GF-D8 (cell line): ENCODE data around the gene FNBP1L.
"Not testable (repeated sequence)": the region's sequence is repeated elsewhere in the genome, so short reads cannot be mapped to it uniquely, and the experiment has no call there.

ENCODE experiments used
- DNase-seq: peaks from one replicate; lab custom pipeline; 2025; lab: John Stamatoyannopoulos, UW

The FNBP1L gene

GRCh38 chr1:93443454-93443853 is 4.5 kb upstream of the FNBP1L start:
- no peak for DNase-seq

GRCh38 chr1:93446837-93447451 is 974 bp upstream of the FNBP1L start:
- DNase-seq, result no peak

- no peak for DNase-seq
Measured at GRCh38 chr1:93448292-93448982, 519 bp downstream of the FNBP1L start.

- DNase-seq, result no peak
Measured at GRCh38 chr1:93448983-93449804, 1.3 kb downstream of the FNBP1L start.

DNA sequence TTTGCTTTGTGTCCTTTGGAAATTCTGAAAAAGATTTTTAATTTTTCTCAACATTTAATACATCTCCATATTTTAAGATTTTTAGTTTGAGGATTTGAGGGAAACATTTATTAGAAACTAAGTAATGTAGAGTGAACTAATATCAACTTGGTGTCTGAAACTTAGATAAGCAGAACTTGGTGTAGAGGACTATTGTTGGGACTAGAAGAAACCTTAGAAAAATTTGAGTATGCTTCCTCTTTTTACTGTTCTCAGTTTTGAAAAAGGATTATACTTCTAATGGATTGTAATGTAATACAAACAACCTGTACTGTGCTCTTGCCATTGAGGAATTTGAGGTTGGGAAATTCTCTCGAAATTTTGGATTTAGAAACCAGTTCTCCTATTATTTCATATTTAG is 2.4 kb downstream of the FNBP1L start:
- no peak for DNase-seq

- no peak for DNase-seq
Measured at GRCh38 chr1:93453911-93454310, 6.0 kb downstream of the FNBP1L start.

GRCh38 chr1:93459126-93459525 is 11.2 kb downstream of the FNBP1L start:
- DNase-seq, result no peak

- DNase-seq, result no peak
Measured at GRCh38 chr1:93461236-93461635, 13.3 kb downstream of the FNBP1L start.

- DNase-seq, result no peak
Measured at GRCh38 chr1:93463960-93464359, 16.0 kb downstream of the FNBP1L start.

- DNase-seq, result not testable (repeated sequence)
Measured at GRCh38 chr1:93465371-93466082, 17.6 kb downstream of the FNBP1L start.

DNA sequence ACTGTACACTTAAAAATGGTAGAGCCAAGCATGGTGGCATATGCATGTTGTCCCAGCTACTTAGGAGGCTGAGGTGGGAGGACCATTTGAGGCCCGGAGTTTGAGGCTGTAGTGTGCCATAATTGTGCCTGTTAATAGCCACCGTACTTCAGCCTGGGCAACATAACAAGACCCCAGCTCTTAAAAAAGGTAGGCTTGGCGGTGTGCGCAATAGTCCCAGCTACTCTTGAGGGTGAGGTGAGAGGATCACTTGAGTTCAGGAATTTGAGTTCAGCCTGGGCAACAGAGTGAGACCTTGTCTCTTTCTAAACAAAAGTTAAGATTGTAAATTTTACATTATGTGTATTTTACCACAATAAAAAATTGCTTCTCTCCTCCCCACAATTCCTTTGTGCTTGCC is 19.7 kb downstream of the FNBP1L start:
- no peak for DNase-seq

DNA sequence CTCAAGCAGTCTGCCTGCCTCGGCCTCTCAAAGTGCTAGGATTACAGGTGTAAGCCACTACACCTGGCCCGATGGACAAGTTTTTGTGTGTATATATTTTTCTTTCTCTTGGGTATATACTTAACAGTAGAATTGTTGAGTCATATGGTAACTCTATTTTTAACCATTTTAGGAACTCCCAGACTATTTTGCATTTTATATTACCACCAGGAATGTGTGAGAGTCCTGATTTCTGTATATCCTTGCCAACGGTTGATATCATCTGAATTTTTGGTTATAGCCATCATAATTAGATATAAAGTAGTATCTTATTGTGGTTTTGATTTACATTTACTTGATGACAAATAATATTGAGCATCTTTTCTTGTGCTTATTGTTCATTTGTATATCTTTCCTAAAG is 20.7 kb downstream of the FNBP1L start:
- no peak for DNase-seq

GRCh38 chr1:93469223-93469622 is 21.3 kb downstream of the FNBP1L start:
- not testable (repeated sequence) for DNase-seq

GRCh38 chr1:93471284-93471683 is 23.4 kb downstream of the FNBP1L start:
- DNase-seq, result no peak

DNA sequence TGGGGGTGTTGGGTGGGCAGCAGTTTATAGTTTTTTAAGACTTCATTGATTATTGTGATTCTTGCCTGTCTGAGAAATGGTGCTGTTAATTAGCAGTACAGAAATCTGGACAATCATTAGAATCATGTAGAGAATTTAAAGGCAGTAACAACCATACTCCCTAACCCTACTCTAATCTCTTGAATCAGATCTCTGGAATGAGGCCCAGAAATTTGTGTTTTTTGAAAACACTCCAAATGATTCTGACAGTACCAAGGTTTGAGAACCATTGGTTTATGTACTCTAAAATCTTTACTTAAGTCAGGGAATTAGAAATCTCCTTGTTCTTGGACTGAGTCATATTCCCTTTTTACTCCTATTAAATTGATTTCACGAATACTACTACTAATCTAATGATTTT is 24.0 kb downstream of the FNBP1L start:
- no peak for DNase-seq

GRCh38 chr1:93474321-93474720 is 26.4 kb downstream of the FNBP1L start:
- DNase-seq, result no peak

DNA sequence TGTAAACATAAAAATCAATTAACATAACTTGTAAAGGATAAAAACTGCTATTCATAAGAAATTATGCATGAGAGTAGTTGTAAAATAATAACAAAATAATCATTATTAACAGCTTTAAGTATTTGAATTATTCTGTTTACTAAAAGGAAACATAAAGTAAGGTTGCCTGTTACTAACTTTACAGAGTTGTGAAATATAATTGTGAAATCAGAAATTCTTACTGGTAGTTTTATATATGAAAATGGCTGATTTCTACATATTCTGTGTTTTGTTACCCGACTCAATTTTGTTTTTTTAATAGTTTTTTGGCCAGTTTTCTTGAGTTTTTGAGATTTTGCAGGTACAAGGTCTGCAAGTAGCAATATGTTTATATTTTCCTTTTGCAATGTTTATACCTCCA is 27.8 kb downstream of the FNBP1L start:
- DNase-seq, result no peak

DNA sequence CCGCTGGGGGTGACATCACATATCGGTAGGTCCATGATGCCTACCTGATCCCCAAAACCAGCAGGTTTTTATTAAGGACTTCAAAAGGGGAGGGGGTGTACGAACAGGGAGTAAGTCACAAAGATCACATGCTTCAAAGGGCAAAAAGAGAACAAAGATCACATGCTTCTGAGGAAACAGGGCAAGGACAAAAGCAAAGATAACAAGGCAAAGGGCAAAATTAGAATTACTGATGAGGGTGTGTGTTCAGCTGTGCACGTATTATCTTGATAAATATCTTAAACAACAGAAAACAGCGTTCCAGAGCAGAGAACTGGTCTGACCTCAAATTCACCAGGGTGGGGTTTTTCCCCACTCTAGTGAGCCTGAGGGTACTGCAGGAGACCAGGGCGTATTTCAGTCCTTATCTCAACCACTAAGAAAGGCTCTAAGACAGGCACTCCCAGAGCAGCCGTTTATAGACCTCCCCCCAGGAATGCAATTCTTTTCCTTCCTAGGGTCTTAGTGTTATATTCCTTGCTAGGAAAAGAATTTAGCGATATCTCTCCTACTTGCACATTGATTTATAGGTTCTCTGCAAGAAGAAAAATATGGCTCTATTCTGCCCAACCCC is 31.3 kb downstream of the FNBP1L start:
- DNase-seq, result not testable (repeated sequence)

DNA sequence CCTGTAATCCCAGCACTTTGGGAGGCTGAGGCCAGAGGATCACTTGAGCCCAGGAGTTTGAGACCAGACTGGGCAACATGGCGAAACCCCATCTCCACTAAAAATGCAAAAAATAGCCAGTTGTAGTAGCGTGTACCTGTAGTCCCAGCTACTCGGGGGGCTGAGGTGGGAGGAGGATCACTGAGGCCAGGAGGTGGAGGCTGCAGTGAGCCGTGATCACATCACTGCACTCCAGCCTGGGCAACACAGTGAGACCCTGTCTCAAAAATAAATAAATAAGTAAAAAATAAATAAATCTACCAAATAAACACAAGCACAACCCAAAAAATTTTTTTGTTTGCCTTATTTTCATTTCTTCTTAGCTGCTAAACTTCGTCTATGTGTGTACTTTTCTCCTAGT is 34.0 kb downstream of the FNBP1L start:
- not testable (repeated sequence) for DNase-seq

DNA sequence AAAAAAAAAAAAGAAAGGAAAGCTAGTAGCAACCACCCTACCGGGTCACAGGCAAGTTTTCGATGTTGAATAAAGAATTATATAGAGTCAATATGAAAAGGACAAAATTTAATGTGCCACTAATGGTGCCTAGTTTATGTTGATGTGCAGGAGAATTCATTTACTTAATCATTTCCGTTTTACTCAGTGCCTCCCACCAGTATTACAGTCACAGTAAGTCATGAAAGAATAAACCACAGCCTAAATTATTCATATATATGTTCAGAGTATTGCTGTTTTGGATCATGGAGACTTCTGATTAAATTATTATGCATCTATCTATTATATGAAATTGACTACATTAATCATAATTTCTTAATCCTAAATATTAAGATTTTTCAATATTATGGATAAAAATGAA is 35.3 kb downstream of the FNBP1L start:
- no peak for DNase-seq

DNA sequence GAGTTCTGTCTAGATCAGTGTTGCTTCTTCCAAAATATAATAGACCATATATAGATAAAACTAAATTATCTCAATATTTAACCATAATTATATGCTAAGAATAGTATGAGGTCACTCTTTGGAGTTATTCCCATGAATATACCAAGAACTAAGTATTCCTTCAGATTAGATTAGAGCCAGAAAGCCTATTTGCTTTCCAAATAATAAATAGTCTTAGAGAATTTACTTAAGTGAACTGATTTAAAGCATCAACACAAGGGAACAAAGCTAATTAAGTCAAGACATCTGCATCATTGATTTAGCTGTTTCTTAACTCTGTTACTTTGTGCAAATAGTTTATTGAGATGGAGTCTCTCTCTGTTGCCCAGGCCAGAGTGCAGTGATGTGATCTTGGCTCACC is 35.7 kb downstream of the FNBP1L start:
- DNase-seq, result no peak

GRCh38 chr1:93488207-93488606 is 40.3 kb downstream of the FNBP1L start:
- DNase-seq, result no peak
